ENCODE data around the gene MRPL49.

Gene MRPL49

GRCh38 chr11:65134240-65134951, 12.3 kb downstream of the MRPL49 start, which contains the start of gene SYVN1:
TSS of gene SYVN1 (minus strand) at chr11:65134519. CDS start at chr11:65133601, 918 bp downstream.
- in situ Hi-C loops (cut with HindIII; ENCODE audit: low sequenced_read_pairs) = no loop called here
- peak; percentile 91 for DNase-seq (ENCODE audit: low read depth, low spot score)
- TF ChIP-seq CTCF (IDR thresholded peaks at IDR 0.05; ENCODE audit: low read depth, low read length) = no peak
- H3K4me3 ChIP-seq (ENCODE audit: low read depth, low read length) = peak within 1 kb of the TSS; percentile 82

- TF ChIP-seq CTCF (IDR thresholded peaks at IDR 0.05; ENCODE audit: low read depth, low read length) = no peak
- H3K4me3 ChIP-seq (ENCODE audit: low read depth, low read length) = peak overlapping the region; percentile 82
- DNase-seq (ENCODE audit: low read depth, low spot score) = peak; percentile 98
- in situ Hi-C loops (cut with HindIII; ENCODE audit: low sequenced_read_pairs) = no loop called here
Observed at GRCh38 chr11:65134952-65135632, 13.0 kb downstream of the MRPL49 start.

GRCh38 chr11:65135633-65136145, 13.6 kb downstream of the MRPL49 start:
- no peak for DNase-seq (ENCODE audit: low read depth, low spot score)
- H3K4me3 ChIP-seq (ENCODE audit: low read depth, low read length) = peak overlapping the region; percentile 82
- TF ChIP-seq CTCF (IDR thresholded peaks at IDR 0.05; ENCODE audit: low read depth, low read length) = no peak
- in situ Hi-C loops (cut with HindIII; ENCODE audit: low sequenced_read_pairs) = no loop called here

- in situ Hi-C loops (cut with HindIII; ENCODE audit: low sequenced_read_pairs) = no loop called here
- DNase-seq (ENCODE audit: low read depth, low spot score) = no peak
- no peak overlapping the region for H3K4me3 ChIP-seq (ENCODE audit: low read depth, low read length)
- TF ChIP-seq CTCF (IDR thresholded peaks at IDR 0.05; ENCODE audit: low read depth, low read length) = no peak
Observed at GRCh38 chr11:65136515-65137096, 14.5 kb downstream of the MRPL49 start.

- in situ Hi-C loops (cut with HindIII; ENCODE audit: low sequenced_read_pairs) = no loop called here
- no peak for DNase-seq (ENCODE audit: low read depth, low spot score)
- TF ChIP-seq CTCF (IDR thresholded peaks at IDR 0.05; ENCODE audit: low read depth, low read length) = no peak
- H3K4me3 ChIP-seq (ENCODE audit: low read depth, low read length) = no peak overlapping the region
Observed at GRCh38 chr11:65141896-65142494, 19.9 kb downstream of the MRPL49 start.

- H3K4me3 ChIP-seq (ENCODE audit: low read depth, low read length) = no peak overlapping the region
- TF ChIP-seq CTCF (IDR thresholded peaks at IDR 0.05; ENCODE audit: low read depth, low read length) = no peak
- in situ Hi-C loops (cut with HindIII; ENCODE audit: low sequenced_read_pairs) = no loop called here
- no peak for DNase-seq (ENCODE audit: low read depth, low spot score)
Observed at GRCh38 chr11:65147352-65148075, 25.4 kb downstream of the MRPL49 start.
